Activated CD8-positive, alpha-beta T cell treated with anti-CD3 and anti-CD28 coated beads, Interleukin-2, amount 10 ng/mL, durations not matched to agents 7 days and 5 days (primary cell): Measurements from ENCODE around the gene NAB2. TPM values are rescaled to one million over a fixed set of nuclear protein-coding genes. Genes with fewer than 3 reads are reported as not detected.

Experiments used
- ATAC-seq: fragments of 150-1000 bp; cut with Tn5 transposase; one replicate; pipeline ENCODE4 v1.10.0; 2021; ENCODE audit warnings: moderate library complexity
- CTCF ChIA-PET: fragments of 350-600 bp; sonication (Branson Sonifier 250); formaldehyde crosslinking; loops from one replicate; lab custom pipeline; 2021; ENCODE audit warnings: antibody characterized with exemption; lab: Charles Lee
- POLR2A ChIA-PET: fragments of 350-600 bp; sonication (Branson Sonifier 250); formaldehyde crosslinking; loops from one replicate; lab custom pipeline; 2021; ENCODE audit warnings: antibody characterized with exemption; lab: Charles Lee
- DNase-seq: peaks from one replicate; pipeline ENCODE4 v3.0.0-alpha.2; 2020
- H3K27ac Mint-ChIP-seq: one replicate; pipeline ENCODE4 v1.8.0; 2021; ENCODE audit warnings: mild to moderate bottlenecking, mixed read lengths
- H3K27me3 Mint-ChIP-seq: one replicate; pipeline ENCODE4 v1.8.0; 2021; ENCODE audit warnings: low read depth, mixed read lengths
- H3K36me3 Mint-ChIP-seq: one replicate; pipeline ENCODE4 v1.8.0; 2021; ENCODE audit warnings: low read depth, mixed read lengths
- H3K4me1 Mint-ChIP-seq: one replicate; pipeline ENCODE4 v1.8.0; 2021; ENCODE audit warnings: low read depth, mixed read lengths
- H3K4me3 Mint-ChIP-seq: one replicate; pipeline ENCODE4 v1.8.0; 2021; ENCODE audit warnings: mild to moderate bottlenecking, mixed read lengths
- H3K9me3 Mint-ChIP-seq: one replicate; pipeline ENCODE4 v1.8.0; 2022; ENCODE audit warnings: mixed read lengths; ENCODE audit not compliant: insufficient read depth
- total RNA-seq, 2 experiments: library from RNA; stranded (reverse); gene quantifications; one replicate each; pipeline ENCODE4 v1.2.3, GENCODE V29; 2021

The NAB2 gene
- total RNA-seq, 2 experiments from 2014 or later: 12.9 to 13.7 TPM

DNA sequence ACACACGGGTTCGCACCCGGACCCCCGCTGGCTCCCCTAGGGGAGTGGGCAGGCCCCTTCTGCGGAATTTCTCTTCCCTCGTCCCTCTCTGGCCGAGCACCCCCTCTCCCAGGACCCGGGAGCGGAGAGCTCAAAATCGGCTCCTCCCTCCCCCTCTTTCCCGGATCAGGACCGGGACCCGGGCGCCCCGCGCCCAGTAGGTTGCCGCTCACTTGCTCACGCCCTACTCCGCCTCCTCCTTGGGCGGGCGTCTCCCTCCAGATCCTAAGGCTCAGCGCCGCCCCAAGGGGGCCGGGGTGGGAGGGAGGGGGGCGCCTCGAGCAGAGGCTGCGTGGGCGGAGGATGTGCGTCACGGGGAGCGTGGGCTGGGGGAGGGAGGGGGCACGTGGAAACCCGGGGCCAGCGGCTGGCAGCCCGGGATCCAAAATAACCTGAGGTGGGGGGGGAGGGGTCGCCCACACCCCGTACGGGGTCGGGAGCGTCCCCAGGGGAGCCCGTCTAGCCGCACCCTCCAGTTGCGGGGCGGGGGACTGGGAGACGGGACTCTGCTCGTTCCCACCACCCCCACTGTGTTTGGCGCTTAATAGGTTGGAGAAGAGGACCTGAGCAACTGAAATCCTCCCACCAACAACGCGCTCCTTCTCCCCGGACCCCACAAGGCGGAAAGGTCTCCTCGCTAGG is 1.8 kb upstream of the NAB2 start:
- CTCF ChIA-PET: interaction anchor here (12.4 to 18.4 kb wide), 2 partner anchors 17 to 20 kb away, joined by 190 to 233 read pairs; partner anchors contain the start of gene STAT6
- peak; percentile 48 for ATAC-seq
- POLR2A ChIA-PET: interaction anchor here (0.6 to 5.1 kb wide), 7 partner anchors 8 to 449 kb away, joined by 3 to 56 read pairs (median 4); partner anchors contain the start of genes NEMP1 and STAT6
- no peaks in the 10 kb centered on the region for H3K27me3 Mint-ChIP-seq
- no peaks in the 10 kb centered on the region for H3K9me3 Mint-ChIP-seq
- H3K36me3 Mint-ChIP-seq: peaks cover 14% of the 10 kb centered on the region
- H3K4me3 Mint-ChIP-seq: peak overlapping the region; percentile 90
- H3K4me1 Mint-ChIP-seq: peaks cover 54% of the 10 kb centered on the region
- peak overlapping the region; percentile 97 for H3K27ac Mint-ChIP-seq
- DNase-seq: peak; percentile 89

DNA sequence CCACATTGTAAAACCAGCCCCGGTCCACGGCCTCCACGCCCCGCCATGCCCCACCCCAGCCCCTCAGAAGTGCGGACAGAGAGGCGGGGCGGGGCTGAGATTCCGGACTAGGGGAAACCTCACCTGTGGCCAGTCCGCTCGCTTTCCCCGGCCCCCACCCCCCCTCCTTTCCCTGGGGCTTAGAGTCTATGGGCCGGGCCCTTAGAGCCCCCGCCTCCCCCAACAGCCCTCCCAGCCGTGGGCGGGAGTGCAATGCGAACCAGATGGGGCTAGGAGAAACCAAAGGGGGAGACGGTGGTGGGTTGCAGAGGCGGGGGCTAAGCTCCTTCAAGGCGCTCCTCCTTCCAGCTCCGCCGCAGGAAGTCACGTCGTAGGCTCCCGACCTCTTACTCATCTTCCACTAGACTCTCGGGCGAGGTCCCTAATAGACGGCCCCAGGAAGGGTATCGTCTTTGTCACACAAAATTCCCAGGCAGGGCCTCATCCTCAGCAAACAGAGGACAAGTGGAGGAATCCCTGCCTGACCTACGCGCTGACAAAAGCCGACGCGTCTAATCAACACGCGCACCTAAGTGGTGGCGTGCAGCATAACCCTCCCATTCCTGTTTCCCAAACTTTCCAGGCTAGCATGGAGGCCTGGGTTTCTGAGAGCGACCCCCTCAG is 1.1 kb upstream of the NAB2 start:
- ATAC-seq: peak; percentile 38
- Mint-ChIP-seq H3K36me3 (peaks cover 21% of the 10 kb centered on the region), H3K27ac (peak overlapping the region; percentile 97), H3K27me3 (no peaks in the 10 kb centered on the region), H3K4me1 (peaks cover 61% of the 10 kb centered on the region), H3K4me3 (peak overlapping the region; percentile 90), H3K9me3 (no peaks in the 10 kb centered on the region)
- ChIA-PET CTCF (interaction anchor here (12.4 to 18.4 kb wide), 2 partner anchors 18 to 19 kb away, joined by 190 to 233 read pairs; partner anchors contain the start of gene STAT6), POLR2A (interaction anchor here (0.8 to 5.1 kb wide), 6 partner anchors 9 to 41 kb away, joined by 3 to 56 read pairs (median 5); partner anchors contain the start of genes NEMP1 and STAT6)
- peak; percentile 87 for DNase-seq

DNA sequence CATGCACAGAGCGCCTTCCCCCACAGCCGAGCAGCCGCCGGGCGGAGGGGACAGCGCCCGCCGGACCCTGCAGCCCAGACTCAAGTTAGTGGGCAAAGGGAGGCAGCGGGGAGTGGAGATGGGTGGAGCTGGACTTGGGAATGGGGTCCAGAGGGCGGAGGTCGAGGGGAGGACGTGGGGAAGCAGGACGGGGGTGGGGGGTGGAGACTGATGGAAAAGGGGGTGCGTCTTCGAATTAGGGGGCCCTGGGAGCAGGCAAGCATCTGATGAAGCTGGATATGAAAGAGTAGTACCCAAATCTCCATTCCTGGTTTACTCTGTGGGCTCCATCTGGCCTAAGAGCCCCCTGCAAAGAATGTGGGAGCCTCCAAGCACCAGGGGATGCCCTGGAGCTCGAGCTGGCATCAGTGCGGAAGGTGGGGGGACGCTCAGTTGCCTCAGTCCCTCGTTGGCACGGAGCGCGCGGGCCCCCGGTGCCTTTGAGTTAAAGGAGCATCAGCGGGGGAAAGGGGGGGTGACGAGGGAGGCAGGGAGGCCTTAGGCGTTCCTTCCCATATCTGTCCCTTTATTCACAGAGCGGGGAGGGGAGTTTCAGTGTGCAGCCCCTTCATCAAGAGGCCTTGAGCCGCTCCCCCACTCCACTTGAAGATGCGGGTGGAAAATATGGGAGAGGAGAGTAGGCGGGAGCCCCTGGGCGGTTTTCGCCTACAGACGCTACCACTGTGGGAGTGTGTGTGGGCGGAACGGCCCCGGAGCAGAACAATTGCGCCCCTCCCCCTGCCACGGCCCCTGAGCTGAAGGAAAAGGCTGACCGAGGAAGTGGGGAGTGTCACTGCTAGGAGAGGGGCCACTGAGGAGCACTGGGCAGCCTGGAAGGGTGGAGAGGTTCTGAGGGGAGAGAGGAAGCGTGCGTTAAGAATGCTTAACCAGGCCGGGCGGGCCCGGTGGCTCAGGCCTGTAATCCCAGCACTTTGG is 644 bp downstream of the NAB2 start:
- ATAC-seq: no peak
- peaks cover 34% of the 10 kb centered on the region for H3K36me3 Mint-ChIP-seq
- H3K27ac Mint-ChIP-seq: peak overlapping the region; percentile 88
- CTCF ChIA-PET: interaction anchor here (0.8 to 18.4 kb wide), 5 partner anchors 10 to 88 kb away, joined by 3 to 233 read pairs (median 8); partner anchors contain the start of gene STAT6
- H3K27me3 Mint-ChIP-seq: no peaks in the 10 kb centered on the region
- POLR2A ChIA-PET: interaction anchor here (1.0 to 5.1 kb wide), 4 partner anchors 10 to 79 kb away, joined by 3 to 56 read pairs (median 30); partner anchors contain the start of genes NEMP1 and STAT6
- peaks cover 75% of the 10 kb centered on the region for H3K4me1 Mint-ChIP-seq
- peak overlapping the region; percentile 93 for H3K4me3 Mint-ChIP-seq
- peak; percentile 70 for DNase-seq
- no peaks in the 10 kb centered on the region for H3K9me3 Mint-ChIP-seq

DNA sequence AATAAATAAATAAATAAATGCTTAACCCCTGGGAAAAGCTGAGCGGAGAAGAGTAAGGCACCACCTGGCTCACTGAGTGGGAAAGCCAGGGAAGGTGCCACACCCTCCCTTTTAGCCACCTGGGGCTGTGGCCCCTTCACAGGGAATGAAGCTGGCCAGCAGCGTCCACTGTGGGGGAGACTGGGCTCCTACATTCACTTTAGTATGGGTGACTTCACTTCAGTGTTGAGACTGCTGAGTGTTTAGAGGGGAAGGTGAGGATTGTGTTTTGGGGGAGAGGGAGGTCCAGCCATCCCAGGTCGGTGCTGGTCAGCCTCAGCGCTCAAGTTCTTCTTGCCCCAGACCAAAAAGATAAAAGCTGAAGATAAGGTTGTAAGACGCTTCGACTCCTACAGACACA is 1.6 kb downstream of the NAB2 start:
- ATAC-seq (no peak), DNase-seq (no peak)
- H3K27ac Mint-ChIP-seq: peak overlapping the region; percentile 61
- no peaks in the 10 kb centered on the region for H3K9me3 Mint-ChIP-seq
- H3K4me1 Mint-ChIP-seq: peaks cover 73% of the 10 kb centered on the region
- ChIA-PET POLR2A (interaction anchor here (1.0 to 5.1 kb wide), 4 partner anchors 11 to 80 kb away, joined by 3 to 56 read pairs (median 30); partner anchors contain the start of genes NEMP1 and STAT6), CTCF (interaction anchor here (1.1 to 18.4 kb wide), 6 partner anchors 11 to 89 kb away, joined by 3 to 233 read pairs (median 7); partner anchors contain the start of gene STAT6)
- peak overlapping the region; percentile 93 for H3K4me3 Mint-ChIP-seq
- H3K36me3 Mint-ChIP-seq: peaks cover 41% of the 10 kb centered on the region
- H3K27me3 Mint-ChIP-seq: no peaks in the 10 kb centered on the region

DNA sequence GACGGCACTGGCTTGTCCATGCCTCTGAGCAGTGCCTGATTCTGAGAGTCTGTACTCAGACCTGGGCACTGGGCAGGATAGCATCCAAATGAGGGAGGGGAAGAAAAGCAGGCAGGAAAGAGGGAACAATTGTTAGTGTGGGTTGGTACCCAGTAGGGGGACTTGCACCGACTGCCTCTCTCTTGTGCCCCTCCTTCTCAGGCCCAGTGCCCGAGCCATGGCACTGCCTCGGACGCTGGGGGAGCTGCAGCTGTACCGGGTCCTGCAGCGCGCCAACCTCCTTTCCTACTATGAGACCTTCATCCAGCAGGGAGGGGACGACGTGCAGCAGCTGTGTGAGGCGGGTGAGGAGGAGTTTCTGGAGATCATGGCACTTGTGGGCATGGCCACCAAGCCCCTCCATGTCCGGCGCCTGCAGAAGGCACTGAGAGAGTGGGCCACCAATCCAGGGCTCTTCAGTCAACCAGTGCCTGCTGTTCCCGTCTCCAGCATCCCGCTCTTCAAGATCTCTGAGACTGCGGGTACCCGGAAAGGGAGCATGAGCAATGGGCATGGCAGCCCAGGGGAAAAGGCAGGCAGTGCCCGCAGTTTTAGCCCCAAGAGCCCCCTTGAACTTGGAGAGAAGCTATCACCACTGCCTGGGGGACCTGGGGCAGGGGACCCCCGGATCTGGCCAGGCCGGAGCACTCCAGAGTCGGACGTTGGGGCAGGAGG is 2.2 kb downstream of the NAB2 start:
- POLR2A ChIA-PET: interaction anchor here (1.3 to 5.1 kb wide), 6 partner anchors 9 to 22 kb away, joined by 5 to 58 read pairs (median 44); partner anchors contain the start of genes NEMP1 and STAT6
- H3K27ac Mint-ChIP-seq: peak overlapping the region; percentile 61
- H3K4me3 Mint-ChIP-seq: peak overlapping the region; percentile 93
- no peaks in the 10 kb centered on the region for H3K27me3 Mint-ChIP-seq
- peaks cover 68% of the 10 kb centered on the region for H3K4me1 Mint-ChIP-seq
- ATAC-seq (no peak), DNase-seq (no peak)
- H3K36me3 Mint-ChIP-seq: peaks cover 42% of the 10 kb centered on the region
- no peaks in the 10 kb centered on the region for H3K9me3 Mint-ChIP-seq
- CTCF ChIA-PET: interaction anchor here (1.1 to 18.4 kb wide), 8 partner anchors 12 to 89 kb away, joined by 3 to 233 read pairs (median 10); partner anchors contain the start of genes NEMP1 and STAT6

DNA sequence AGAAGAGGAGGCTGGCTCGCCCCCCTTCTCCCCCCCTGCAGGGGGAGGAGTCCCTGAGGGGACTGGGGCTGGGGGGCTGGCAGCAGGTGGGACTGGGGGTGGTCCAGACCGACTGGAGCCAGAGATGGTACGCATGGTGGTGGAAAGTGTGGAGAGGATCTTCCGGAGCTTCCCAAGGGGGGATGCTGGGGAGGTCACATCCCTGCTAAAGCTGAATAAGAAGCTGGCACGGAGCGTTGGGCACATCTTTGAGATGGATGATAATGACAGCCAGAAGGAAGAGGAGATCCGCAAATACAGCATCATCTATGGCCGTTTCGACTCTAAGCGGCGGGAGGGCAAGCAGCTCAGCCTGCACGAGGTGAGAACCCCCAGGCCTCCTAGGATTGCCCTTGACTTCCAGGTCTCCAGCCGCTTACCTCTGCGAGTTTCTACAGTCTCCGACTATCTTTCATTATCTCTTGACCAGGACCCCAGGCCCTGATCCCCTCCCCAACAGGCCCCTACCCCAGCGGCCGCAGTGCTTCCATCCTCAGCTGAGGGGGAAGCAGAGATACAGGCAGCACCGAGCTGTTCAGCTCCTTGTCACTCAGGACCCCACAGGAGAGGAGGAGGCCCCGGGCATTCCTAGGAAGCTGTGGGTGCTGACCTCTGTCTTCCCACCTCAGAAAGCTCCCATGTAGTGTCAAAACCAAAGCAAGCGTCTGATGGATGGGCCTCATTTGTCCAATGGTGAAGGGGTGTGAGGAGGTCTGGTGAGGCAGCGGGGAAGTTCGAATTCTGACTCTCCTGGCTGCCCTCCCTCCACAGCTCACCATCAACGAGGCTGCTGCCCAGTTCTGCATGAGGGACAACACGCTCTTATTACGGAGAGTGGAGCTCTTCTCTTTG is 3.0 kb downstream of the NAB2 start:
- ChIA-PET CTCF (interaction anchor here (1.1 to 18.4 kb wide), 9 partner anchors 12 to 90 kb away, joined by 3 to 233 read pairs (median 6); partner anchors contain the start of genes NEMP1 and STAT6), POLR2A (interaction anchor here (0.6 to 3.9 kb wide), 9 partner anchors 8 to 814 kb away, joined by 3 to 58 read pairs (median 4); partner anchors contain the start of genes LRP1, NEMP1 and STAT6)
- ATAC-seq (no peak), DNase-seq (no peak)
- peaks cover 60% of the 10 kb centered on the region for H3K4me1 Mint-ChIP-seq
- H3K36me3 Mint-ChIP-seq: peaks cover 50% of the 10 kb centered on the region
- no peak overlapping the region for H3K4me3 Mint-ChIP-seq
- no peaks in the 10 kb centered on the region for H3K9me3 Mint-ChIP-seq
- H3K27ac Mint-ChIP-seq: no peak overlapping the region
- H3K27me3 Mint-ChIP-seq: no peaks in the 10 kb centered on the region

DNA sequence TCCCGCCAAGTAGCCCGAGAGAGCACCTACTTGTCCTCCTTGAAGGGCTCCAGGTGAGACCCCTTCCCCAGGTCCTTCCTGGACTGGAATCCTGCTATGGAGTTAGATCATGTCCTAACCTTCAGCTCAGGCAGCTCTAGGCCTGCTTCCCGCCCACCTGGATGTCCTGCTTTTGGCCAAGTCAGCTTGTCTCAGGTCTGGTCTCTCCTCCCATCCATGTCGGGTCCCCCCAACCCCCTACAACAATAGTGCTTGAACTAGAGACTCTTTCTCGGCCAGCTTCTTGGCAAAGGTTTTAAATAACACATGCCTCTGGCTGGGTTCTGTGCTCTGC is 3.6 kb downstream of the NAB2 start:
- Mint-ChIP-seq H3K9me3 (no peaks in the 10 kb centered on the region), H3K4me1 (peaks cover 59% of the 10 kb centered on the region), H3K27ac (peak overlapping the region; percentile 67), H3K27me3 (no peaks in the 10 kb centered on the region), H3K36me3 (peaks cover 54% of the 10 kb centered on the region), H3K4me3 (no peak overlapping the region)
- CTCF ChIA-PET: interaction anchor here (1.1 to 18.4 kb wide), 8 partner anchors 13 to 85 kb away, joined by 3 to 233 read pairs (median 9); partner anchors contain the start of genes NEMP1 and STAT6
- POLR2A ChIA-PET: interaction anchor here (0.7 to 3.9 kb wide), 8 partner anchors 8 to 57 kb away, joined by 3 to 58 read pairs (median 5); partner anchors contain the start of genes LRP1, NEMP1 and STAT6
- no peak for ATAC-seq
- DNase-seq: no peak

DNA sequence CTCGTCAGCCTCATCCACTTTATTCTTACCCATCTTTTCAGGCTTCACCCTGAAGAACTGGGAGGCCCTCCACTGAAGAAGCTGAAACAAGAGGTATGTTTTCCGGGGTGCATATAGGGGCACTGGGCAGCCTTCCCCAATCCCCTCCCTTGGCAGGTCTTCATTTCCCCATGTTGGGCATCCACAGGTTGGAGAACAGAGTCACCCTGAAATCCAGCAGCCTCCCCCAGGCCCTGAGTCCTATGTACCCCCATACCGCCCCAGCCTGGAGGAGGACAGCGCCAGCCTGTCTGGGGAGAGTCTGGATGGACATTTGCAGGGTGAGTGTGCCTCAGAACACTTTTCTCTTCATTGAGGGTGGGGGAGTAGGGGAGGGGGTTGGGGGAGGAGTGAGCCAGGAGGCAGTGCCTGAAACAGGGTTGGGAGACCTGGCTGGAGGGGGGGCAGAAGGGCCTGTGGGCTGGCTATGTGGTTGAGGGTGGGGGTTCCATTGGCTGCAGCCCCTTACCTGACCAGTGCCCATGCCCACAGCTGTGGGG is 4.0 kb downstream of the NAB2 start:
- Mint-ChIP-seq H3K27ac (peak overlapping the region; percentile 92), H3K27me3 (no peaks in the 10 kb centered on the region), H3K4me1 (peaks cover 56% of the 10 kb centered on the region), H3K36me3 (peaks cover 56% of the 10 kb centered on the region), H3K9me3 (no peaks in the 10 kb centered on the region), H3K4me3 (no peak overlapping the region)
- ChIA-PET POLR2A (interaction anchor here (0.7 to 3.9 kb wide), 9 partner anchors 7 to 57 kb away, joined by 3 to 58 read pairs (median 5); partner anchors contain the start of genes NEMP1 and STAT6), CTCF (interaction anchor here (1.1 to 18.4 kb wide), 9 partner anchors 13 to 85 kb away, joined by 3 to 233 read pairs (median 5); partner anchors contain the start of genes NEMP1 and STAT6)
- DNase-seq: no peak
- ATAC-seq: no peak
